ENCODE data around the gene MYL4. TPM values are rescaled to one million over a fixed set of nuclear protein-coding genes. Genes with fewer than 3 reads are reported as not detected.

The MYL4 gene
- total RNA-seq, 1 donor from 2014 or later = not detected

GRCh38 chr17:47230864-47231263, 21.7 kb downstream of the MYL4 start:
- Histone ChIP-seq H3K27me3 (no peaks in the 10 kb centered on the region), H3K4me3 (no peak overlapping the region), H3K27ac (no peak overlapping the region), H3K9me3 (no peaks in the 10 kb centered on the region), H3K4me1 (peaks cover 6% of the 10 kb centered on the region), H3K36me3 (no peaks in the 10 kb centered on the region)
- TF ChIP-seq POLR2AphosphoS5 (IDR thresholded peaks at IDR 0.05; ENCODE audit: insufficient read depth in 1 of 2, low read depth in 1 of 2) = no peak
- no peak for TF ChIP-seq CTCF (IDR thresholded peaks at IDR 0.05)
- TF ChIP-seq POLR2A (IDR thresholded peaks at IDR 0.05) = no peak
- intact Hi-C loops (cut with DNase I) = no loop called here
- DNase-seq (ENCODE audit: extremely low spot score in 2 of 2) = no peak

DNA sequence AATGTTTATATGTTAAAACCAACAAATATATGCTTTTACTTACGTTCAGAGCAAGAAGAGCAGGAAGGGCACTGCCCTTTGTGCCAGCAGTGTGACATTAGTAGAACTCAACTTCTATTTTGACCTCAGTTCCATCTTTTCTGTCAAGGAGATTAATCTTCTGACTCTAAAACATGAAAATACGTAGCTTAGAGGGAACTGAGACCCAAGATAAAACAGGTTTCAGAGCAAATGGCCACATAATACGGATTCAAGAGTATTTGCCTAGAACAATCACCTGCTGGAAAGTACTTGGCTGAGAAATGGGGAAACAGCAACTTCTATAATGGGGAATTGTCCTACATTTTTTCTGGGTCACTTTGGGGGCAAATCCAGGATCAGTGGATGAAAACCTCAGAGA, 22.2 kb downstream of the MYL4 start:
- peaks cover 2% of the 10 kb centered on the region for H3K4me1 ChIP-seq
- TF ChIP-seq POLR2AphosphoS5 (IDR thresholded peaks at IDR 0.05; ENCODE audit: insufficient read depth in 1 of 2, low read depth in 1 of 2) (no peak), POLR2A (IDR thresholded peaks at IDR 0.05) (no peak), CTCF (IDR thresholded peaks at IDR 0.05) (no peak)
- no peak overlapping the region for H3K27ac ChIP-seq
- H3K4me3 ChIP-seq = no peak overlapping the region
- no peaks in the 10 kb centered on the region for H3K9me3 ChIP-seq
- DNase-seq (ENCODE audit: extremely low spot score in 2 of 2) = no peak
- intact Hi-C loops (cut with DNase I) = no loop called here
- no peaks in the 10 kb centered on the region for H3K36me3 ChIP-seq
- H3K27me3 ChIP-seq = no peaks in the 10 kb centered on the region

GRCh38 chr17:47231866-47232265, 22.7 kb downstream of the MYL4 start:
- DNase-seq (ENCODE audit: extremely low spot score in 2 of 2) = no peak
- no peak overlapping the region for H3K27ac ChIP-seq
- H3K4me1 ChIP-seq = no peaks in the 10 kb centered on the region
- intact Hi-C loops (cut with DNase I) = no loop called here
- H3K27me3 ChIP-seq = no peaks in the 10 kb centered on the region
- H3K9me3 ChIP-seq = no peaks in the 10 kb centered on the region
- no peak overlapping the region for H3K4me3 ChIP-seq
- no peak for TF ChIP-seq POLR2AphosphoS5 (IDR thresholded peaks at IDR 0.05; ENCODE audit: insufficient read depth in 1 of 2, low read depth in 1 of 2)
- TF ChIP-seq CTCF (IDR thresholded peaks at IDR 0.05) = no peak
- no peak for TF ChIP-seq POLR2A (IDR thresholded peaks at IDR 0.05)
- no peaks in the 10 kb centered on the region for H3K36me3 ChIP-seq

- Histone ChIP-seq H3K27ac (no peak overlapping the region), H3K4me1 (no peaks in the 10 kb centered on the region), H3K9me3 (no peaks in the 10 kb centered on the region), H3K36me3 (no peaks in the 10 kb centered on the region), H3K27me3 (no peaks in the 10 kb centered on the region), H3K4me3 (no peak overlapping the region)
- no peak for DNase-seq (ENCODE audit: extremely low spot score in 2 of 2)
- no peak for TF ChIP-seq POLR2A (IDR thresholded peaks at IDR 0.05)
- TF ChIP-seq POLR2AphosphoS5 (IDR thresholded peaks at IDR 0.05; ENCODE audit: insufficient read depth in 1 of 2, low read depth in 1 of 2) = no peak
- no peak for TF ChIP-seq CTCF (IDR thresholded peaks at IDR 0.05)
- intact Hi-C loops (cut with DNase I) = no loop called here
These were observed 23.3 kb downstream of the MYL4 start for GRCh38 chr17:47232465-47232864.

DNA sequence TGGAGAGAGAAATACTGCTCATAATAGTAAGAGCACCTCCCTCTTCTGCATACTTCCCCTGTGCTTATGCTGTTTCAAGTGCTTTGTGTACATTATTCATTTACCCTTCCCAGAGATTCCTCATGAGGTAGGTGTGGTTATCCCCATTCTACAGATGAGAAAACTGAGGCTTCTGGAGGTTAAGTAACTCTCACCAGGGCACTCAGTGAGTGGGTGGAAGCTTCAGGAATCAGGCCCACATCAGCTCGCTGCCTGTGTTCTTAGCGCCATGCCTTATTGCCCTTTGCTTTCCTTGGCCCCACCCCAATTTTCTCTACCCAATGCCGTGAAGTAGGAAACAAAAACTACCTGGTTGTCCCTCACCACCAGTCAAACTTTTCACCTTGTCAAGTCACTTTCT, 26.4 kb downstream of the MYL4 start:
- no peak for DNase-seq (ENCODE audit: extremely low spot score in 2 of 2)
- H3K27me3 ChIP-seq = no peaks in the 10 kb centered on the region
- intact Hi-C loops (cut with DNase I) = no loop called here
- TF ChIP-seq POLR2A (IDR thresholded peaks at IDR 0.05) (no peak), CTCF (IDR thresholded peaks at IDR 0.05) (no peak), POLR2AphosphoS5 (IDR thresholded peaks at IDR 0.05; ENCODE audit: insufficient read depth in 1 of 2, low read depth in 1 of 2) (no peak)
- no peak overlapping the region for H3K27ac ChIP-seq
- peaks cover 11% of the 10 kb centered on the region for H3K4me1 ChIP-seq
- no peaks in the 10 kb centered on the region for H3K36me3 ChIP-seq
- H3K4me3 ChIP-seq = no peak overlapping the region
- no peaks in the 10 kb centered on the region for H3K9me3 ChIP-seq
